PC-3 (cell line): Measurements from ENCODE around the gene CARNS1. TPM values are rescaled to one million over a fixed set of nuclear protein-coding genes. Genes with fewer than 3 reads are reported as not detected.

ENCODE experiments used
- ATAC-seq: fragments of 200-7000 bp; cut with Tn5 transposase; 2 replicates; pipeline ENCODE4 v1.9.1; 2020; ENCODE audit warnings: mild to moderate bottlenecking, moderate library complexity
- BruUV-seq: library from RNA; stranded (reverse); fragments of 400-500 nt; replicated peaks from 2 replicates; lab custom pipeline; 2021; lab: Mats Ljungman, UMichigan
- CTCF ChIA-PET: fragments of 300-600 bp; sonication (Branson Sonifier 250); formaldehyde crosslinking; loops from one replicate; lab custom pipeline; 2022; ENCODE audit warnings: antibody characterized with exemption; lab: Charles Lee
- POLR2A ChIA-PET: fragments of 300-600 bp; sonication (Branson Sonifier 250); formaldehyde crosslinking; loops from one replicate; lab custom pipeline; 2022; ENCODE audit warnings: antibody characterized with exemption; ENCODE audit not compliant: unreplicated experiment; lab: Charles Lee
- DNase-seq: peaks from one replicate; pipeline ENCODE4 v3.0.0-alpha.2; 2015
- H2AFZ ChIP-seq: fragments of 300-600 bp; sonication (generic); 2 replicates; pipeline ENCODE4 v1.6.0; 2016; ENCODE audit warnings: antibody characterized with exemption, low read length
- H3F3A ChIP-seq: fragments of 300-600 bp; sonication (generic); one replicate; pipeline ENCODE4 v1.6.0; 2017; ENCODE audit warnings: antibody characterized with exemption, low read length, control low read depth, mild to moderate bottlenecking; ENCODE audit not compliant: unreplicated experiment
- H3K27ac ChIP-seq: fragments of 300-600 bp; sonication (generic); 2 replicates; pipeline ENCODE4 v1.5.1; 2016; ENCODE audit warnings: mild to moderate bottlenecking, low read length
- H3K27me3 ChIP-seq: fragments of 300-600 bp; sonication (generic); 2 replicates; pipeline ENCODE4 v1.6.1; 2016; ENCODE audit warnings: low read length, mixed read lengths
- H3K36me3 ChIP-seq: fragments of 300-600 bp; sonication (generic); 2 replicates; pipeline ENCODE4 v1.6.1; 2016; ENCODE audit warnings: low read depth, mixed run types, low read length, mixed read lengths
- H3K4me1 ChIP-seq: fragments of 300-600 bp; sonication (generic); 2 replicates; pipeline ENCODE4 v1.5.1; 2016; ENCODE audit warnings: low read length; ENCODE audit not compliant: insufficient read depth
- H3K4me2 ChIP-seq: fragments of 300-600 bp; sonication (generic); 2 replicates; pipeline ENCODE4 v1.6.0; 2016; ENCODE audit warnings: low read length
- H3K4me3 ChIP-seq: fragments of 300-600 bp; sonication (generic); 2 replicates; pipeline ENCODE4 v1.5.1; 2016; ENCODE audit warnings: mild to moderate bottlenecking, low read length, mixed read lengths
- H3K79me2 ChIP-seq: fragments of 300-600 bp; sonication (generic); 2 replicates; pipeline ENCODE4 v1.6.1; 2017; ENCODE audit warnings: low read length, mixed read lengths
- H3K9ac ChIP-seq: fragments of 300-600 bp; sonication (generic); 2 replicates; pipeline ENCODE4 v1.6.0; 2016; ENCODE audit warnings: mild to moderate bottlenecking, low read length
- H3K9me2 ChIP-seq: fragments of 300-600 bp; sonication (generic); replicated peaks from 2 replicates; pipeline ENCODE4 v1.6.1; 2016; ENCODE audit warnings: mixed run types, low read length, mixed read lengths
- H3K9me3 ChIP-seq: fragments of 300-600 bp; sonication (generic); 2 replicates; pipeline ENCODE4 v1.6.1; 2016; ENCODE audit warnings: low read length, mixed read lengths
- H4K20me1 ChIP-seq: fragments of 300-600 bp; sonication (generic); 2 replicates; pipeline ENCODE4 v1.6.1; 2016; ENCODE audit warnings: low read length, mixed read lengths
- EZH2 ChIP-seq: fragments of 300-600 bp; sonication (generic); IDR thresholded peaks from one replicate; pipeline ENCODE4 v1.6.1; 2017; ENCODE audit warnings: antibody characterized with exemption, mild to moderate bottlenecking, low read length; ENCODE audit not compliant: unreplicated experiment
- EZH2phosphoT487 ChIP-seq: fragments of 300-600 bp; sonication (generic); IDR thresholded peaks from 2 replicates; pipeline ENCODE4 v1.6.1; 2018; ENCODE audit warnings: mild to moderate bottlenecking, antibody characterized with exemption, low read length, borderline replicate concordance
- intact Hi-C: fragments of 100-400 bp; cut with micrococcal nuclease; formaldehyde crosslinking; loops from 2 replicates; pipeline ENCODE4 v1.9.0; 2023
- total RNA-seq: library from RNA; depleted of rRNA; stranded (reverse); fragments of >200 nt; gene quantifications from 2 replicates; pipeline ENCODE4 v1.2.3, GENCODE V29; 2014
- TF ChIP-seq, protein P1 (sequence below): fragments of 300-600 bp; sonication (generic); conservative IDR thresholded peaks from 2 replicates; pipeline ENCODE4 v1.5.1; 2017; ENCODE audit warnings: antibody characterized with exemption, low read depth, mild to moderate bottlenecking, low read length

Gene CARNS1
- total RNA-seq, 1 experiment from 2014 or later = 0.22 TPM

DNA sequence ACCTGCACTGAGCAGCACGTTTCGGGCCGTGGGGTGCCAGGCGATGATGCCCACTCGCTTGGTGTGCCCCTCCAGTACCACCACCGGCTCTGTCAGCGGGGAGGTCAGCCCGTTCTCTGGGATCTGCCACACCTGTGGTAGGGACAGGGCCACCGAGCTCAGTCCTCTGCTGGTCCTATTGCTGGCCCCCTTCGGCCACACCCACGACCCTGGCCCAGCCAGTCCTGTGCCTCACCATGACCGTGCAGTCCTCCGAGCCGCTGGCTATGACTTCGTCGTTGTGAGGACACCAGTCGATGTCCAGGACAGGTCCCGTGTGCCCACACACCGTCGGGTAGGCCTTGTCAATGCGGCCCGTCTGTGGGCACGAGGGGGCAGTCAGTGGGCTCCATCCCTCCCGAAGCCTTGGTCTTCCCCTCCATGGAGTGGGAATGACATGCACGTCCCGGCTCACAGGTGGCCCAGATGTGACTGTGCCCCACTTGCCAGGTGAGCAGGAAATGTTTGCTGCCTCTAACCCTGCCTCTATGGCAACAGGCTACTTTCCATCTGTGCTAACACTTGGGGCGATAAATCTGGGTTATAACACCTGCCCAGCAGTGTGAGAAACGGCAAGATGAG lies 26.4 kb downstream of the CARNS1 start:
- Histone ChIP-seq H3K4me1 (0 out of 2 replicates have a peak, but pooled peaks cover 6% of the 10 kb centered on the region), H3K4me2 (peak overlapping the region; percentile 89), H3F3A (peaks cover 9% of the 10 kb centered on the region), H3K27ac (no peak overlapping the region), H3K9me3 (no peaks in the 10 kb centered on the region), H3K27me3 (no peaks in the 10 kb centered on the region), H4K20me1 (no peaks in the 10 kb centered on the region), H3K36me3 (peaks cover 8% of the 10 kb centered on the region; the same call in 1 of the 2 replicates), H3K79me2 (0 out of 2 replicates have a peak, but pooled peaks cover 6% of the 10 kb centered on the region), H3K9ac (no peak overlapping the region), H2AFZ (no peak overlapping the region), H3K4me3 (peak overlapping the region; percentile 82; the same call in 1 of the 2 replicates), H3K9me2 (no peaks in the 10 kb centered on the region)
- DNase-seq (no peak), ATAC-seq (no peak)
- TF ChIP-seq EZH2phosphoT487 = no peak
- TF ChIP-seq, protein P1, sequence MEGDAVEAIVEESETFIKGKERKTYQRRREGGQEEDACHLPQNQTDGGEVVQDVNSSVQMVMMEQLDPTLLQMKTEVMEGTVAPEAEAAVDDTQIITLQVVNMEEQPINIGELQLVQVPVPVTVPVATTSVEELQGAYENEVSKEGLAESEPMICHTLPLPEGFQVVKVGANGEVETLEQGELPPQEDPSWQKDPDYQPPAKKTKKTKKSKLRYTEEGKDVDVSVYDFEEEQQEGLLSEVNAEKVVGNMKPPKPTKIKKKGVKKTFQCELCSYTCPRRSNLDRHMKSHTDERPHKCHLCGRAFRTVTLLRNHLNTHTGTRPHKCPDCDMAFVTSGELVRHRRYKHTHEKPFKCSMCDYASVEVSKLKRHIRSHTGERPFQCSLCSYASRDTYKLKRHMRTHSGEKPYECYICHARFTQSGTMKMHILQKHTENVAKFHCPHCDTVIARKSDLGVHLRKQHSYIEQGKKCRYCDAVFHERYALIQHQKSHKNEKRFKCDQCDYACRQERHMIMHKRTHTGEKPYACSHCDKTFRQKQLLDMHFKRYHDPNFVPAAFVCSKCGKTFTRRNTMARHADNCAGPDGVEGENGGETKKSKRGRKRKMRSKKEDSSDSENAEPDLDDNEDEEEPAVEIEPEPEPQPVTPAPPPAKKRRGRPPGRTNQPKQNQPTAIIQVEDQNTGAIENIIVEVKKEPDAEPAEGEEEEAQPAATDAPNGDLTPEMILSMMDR = no peak
- TF ChIP-seq EZH2 = no peak
- ChIA-PET POLR2A (no interaction called here), CTCF (no interaction called here)
- BruUV-seq = TSS peak; percentile 48
- intact Hi-C loops = loop anchor here (2.0 kb wide), 1 partner anchor 13 kb away; the partner anchor contains the start of gene RPS6KB2

DNA sequence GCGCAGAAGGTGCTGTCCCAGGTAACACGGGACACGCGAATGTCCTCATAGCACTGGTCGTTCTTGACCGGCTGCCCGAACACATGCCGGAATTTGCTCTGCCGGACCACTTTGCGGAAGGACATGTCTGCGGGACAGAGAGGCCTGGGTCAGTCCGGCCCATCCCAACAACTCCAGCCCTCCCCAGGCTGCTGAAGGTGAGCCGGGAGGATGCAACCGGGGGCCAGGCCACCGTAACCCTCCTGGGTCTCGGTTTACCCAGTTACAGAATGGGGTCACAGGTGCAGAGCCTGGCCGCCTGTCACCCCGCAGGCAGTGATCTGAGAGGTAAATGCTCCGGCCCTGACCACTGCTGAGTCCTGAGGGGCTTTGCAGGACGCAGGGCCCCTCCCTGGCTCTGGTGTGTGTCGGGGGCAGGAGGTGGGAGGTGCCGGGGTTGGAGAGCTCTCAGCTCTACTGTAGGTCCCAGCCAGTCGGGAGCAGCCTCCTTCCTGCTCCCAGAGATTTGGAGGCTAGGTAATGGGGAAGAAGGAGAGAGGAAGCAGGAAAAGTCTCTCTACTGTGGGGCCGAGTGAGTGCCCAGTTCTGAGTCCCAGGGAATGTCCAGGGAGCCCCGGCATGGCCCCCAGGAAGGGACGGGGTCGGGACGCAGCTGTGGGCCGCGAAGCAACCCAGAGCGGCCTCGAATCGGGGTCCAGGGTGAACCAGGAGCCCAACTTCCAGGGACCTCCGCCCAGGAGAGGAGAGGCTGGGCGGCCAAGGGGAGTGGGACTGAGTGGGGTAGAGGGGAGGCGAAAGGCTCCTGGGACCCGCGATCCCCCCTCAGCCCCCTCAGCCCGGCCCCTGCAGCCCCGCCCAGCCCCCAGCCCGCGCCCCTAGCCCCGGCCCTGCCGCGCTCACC lies 27.3 kb downstream of the CARNS1 start:
- no peaks in the 10 kb centered on the region for H4K20me1 ChIP-seq
- H3K27me3 ChIP-seq = no peaks in the 10 kb centered on the region
- H3K4me2 ChIP-seq = peak overlapping the region; percentile 89
- TF ChIP-seq, protein P1 = no peak
- TF ChIP-seq EZH2 = no peak
- no peak for TF ChIP-seq EZH2phosphoT487
- H3K27ac ChIP-seq = peak overlapping the region; percentile 31
- peak overlapping the region; percentile 77 for H3K9ac ChIP-seq
- peak; percentile 29 for DNase-seq
- ATAC-seq = peak; percentile 23
- ChIA-PET CTCF (no interaction called here), POLR2A (interaction anchor here (0.7 kb wide), 1 partner anchor 13 kb away, joined by 6 read pairs; no protein-coding TSS in a partner anchor)
- peak overlapping the region; percentile 82 for H3K4me3 ChIP-seq
- BruUV-seq = no TSS peak
- 0 out of 2 replicates have a peak, but pooled peaks cover 6% of the 10 kb centered on the region for H3K4me1 ChIP-seq
- peaks cover 3% of the 10 kb centered on the region; the same call in 1 of the 2 replicates for H3K36me3 ChIP-seq
- 0 out of 2 replicates have a peak, but pooled peaks cover 6% of the 10 kb centered on the region for H3K79me2 ChIP-seq
- no peaks in the 10 kb centered on the region for H3K9me3 ChIP-seq
- H3F3A ChIP-seq = peaks cover 5% of the 10 kb centered on the region
- intact Hi-C loops = loop anchor here (1.0 to 2.0 kb wide), 3 partner anchors 14 to 64 kb away; partner anchors contain the start of gene RPS6KB2
- H2AFZ ChIP-seq = no peak overlapping the region
- H3K9me2 ChIP-seq = no peaks in the 10 kb centered on the region
